ENCODE measurements around the gene CALHM3. TPM values are rescaled to one million over a fixed set of nuclear protein-coding genes. Genes with fewer than 3 reads are reported as not detected.

CALHM3 gene
- total RNA-seq, 2 experiments from 2014 or later: not detected

DNA sequence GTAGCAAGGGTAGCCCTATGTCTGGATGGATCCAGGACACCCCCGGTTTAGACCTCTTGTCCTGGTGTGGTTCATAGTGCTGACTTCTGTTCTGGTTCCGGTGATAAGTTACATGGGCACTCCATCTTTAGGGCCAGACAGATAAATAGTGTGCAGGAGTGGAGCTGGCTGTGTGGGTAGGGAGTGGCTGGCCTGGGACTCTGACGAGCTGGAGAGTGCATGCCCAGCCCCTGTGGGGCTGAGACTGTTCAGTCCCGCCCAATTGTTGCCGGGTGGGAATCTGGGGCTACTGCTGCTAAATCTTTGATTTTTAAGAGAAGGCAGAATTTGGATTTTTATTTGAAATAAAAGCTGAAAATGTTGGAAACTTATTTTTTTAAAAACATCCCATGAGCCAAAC lies 55.3 kb downstream of the CALHM3 start:
- intact Hi-C loops (cut with DNase I, micrococcal nuclease): no loop called here
- Mint-ChIP-seq H3K4me1 (ENCODE audit: low read depth) (peaks cover 15% of the 10 kb centered on the region), H3K4me3 (no peak overlapping the region), H3K36me3 (ENCODE audit: low read depth) (peaks cover 86% of the 10 kb centered on the region), H3K9me3 (no peaks in the 10 kb centered on the region), H3K27me3 (no peaks in the 10 kb centered on the region), H3K27ac (no peak overlapping the region)
- ATAC-seq (ENCODE audit: poor library complexity) (no peak), DNase-seq (no peak)
- peaks cover 71% of the 10 kb centered on the region for H3K36me3 ChIP-seq (ENCODE audit: insufficient read depth, low read length)
- no peaks in the 10 kb centered on the region for H3K27me3 ChIP-seq (ENCODE audit: control insufficient read depth in 1 of 2, insufficient read depth in 2 of 2, low read length in 2 of 2)
- ChIA-PET POLR2A (no interaction called here), CTCF (no interaction called here)
- H3K4me3 ChIP-seq (ENCODE audit: low read length): no peak overlapping the region
- H3K27ac ChIP-seq (ENCODE audit: low read depth in 1 of 2, low read length in 2 of 2): no peak overlapping the region
- H3K9me3 ChIP-seq (ENCODE audit: control insufficient read depth in 1 of 2, insufficient read depth in 1 of 2, low read length in 2 of 2): no peaks in the 10 kb centered on the region
- TF ChIP-seq, protein P1, sequence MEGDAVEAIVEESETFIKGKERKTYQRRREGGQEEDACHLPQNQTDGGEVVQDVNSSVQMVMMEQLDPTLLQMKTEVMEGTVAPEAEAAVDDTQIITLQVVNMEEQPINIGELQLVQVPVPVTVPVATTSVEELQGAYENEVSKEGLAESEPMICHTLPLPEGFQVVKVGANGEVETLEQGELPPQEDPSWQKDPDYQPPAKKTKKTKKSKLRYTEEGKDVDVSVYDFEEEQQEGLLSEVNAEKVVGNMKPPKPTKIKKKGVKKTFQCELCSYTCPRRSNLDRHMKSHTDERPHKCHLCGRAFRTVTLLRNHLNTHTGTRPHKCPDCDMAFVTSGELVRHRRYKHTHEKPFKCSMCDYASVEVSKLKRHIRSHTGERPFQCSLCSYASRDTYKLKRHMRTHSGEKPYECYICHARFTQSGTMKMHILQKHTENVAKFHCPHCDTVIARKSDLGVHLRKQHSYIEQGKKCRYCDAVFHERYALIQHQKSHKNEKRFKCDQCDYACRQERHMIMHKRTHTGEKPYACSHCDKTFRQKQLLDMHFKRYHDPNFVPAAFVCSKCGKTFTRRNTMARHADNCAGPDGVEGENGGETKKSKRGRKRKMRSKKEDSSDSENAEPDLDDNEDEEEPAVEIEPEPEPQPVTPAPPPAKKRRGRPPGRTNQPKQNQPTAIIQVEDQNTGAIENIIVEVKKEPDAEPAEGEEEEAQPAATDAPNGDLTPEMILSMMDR (IDR thresholded peaks at IDR 0.05): no peak
- H3K4me1 ChIP-seq (ENCODE audit: insufficient read depth, low read length): peaks cover 3% of the 10 kb centered on the region

Other genes with a start within 250 kb of the CALHM3 start
- not detected for gene RPEL1, start 233.4 kb downstream of the CALHM3 start, total RNA-seq
- not detected for gene INA, start 202.1 kb downstream of the CALHM3 start, total RNA-seq
- 1 to 10 TPM; 1.6 to 1.8 TPM for gene PCGF6, start 128.1 kb downstream of the CALHM3 start, total RNA-seq
- gene TAF5, start 111.3 kb downstream of the CALHM3 start, total RNA-seq: 1 to 10 TPM; 3.8 to 4.0 TPM
- gene ATP5MK, start 82.8 kb downstream of the CALHM3 start, total RNA-seq: 100 to 1,000 TPM; 107 to 111 TPM
- 10 to 100 TPM; 13.3 to 16.4 TPM for gene PDCD11, start 82.6 kb downstream of the CALHM3 start, total RNA-seq
- gene CALHM2, start 26.9 kb downstream of the CALHM3 start, total RNA-seq: 1 to 10 TPM; 3.1 to 4.0 TPM
- gene CALHM1, start 20.3 kb downstream of the CALHM3 start, total RNA-seq: not detected
- 1 to 10 TPM in 1 of 2 experiments, under 1 TPM in 1; 0.85 to 1.1 TPM for gene NEURL1, start 14.5 kb upstream of the CALHM3 start, total RNA-seq

All from CD4-positive, alpha-beta T cell (primary cell).